ENCODE data around the gene UBAC2.
"Not testable (repeated sequence)": the region's sequence is repeated elsewhere in the genome, so short reads cannot be mapped to it uniquely, and the experiment has no call there.

Gene UBAC2

DNA sequence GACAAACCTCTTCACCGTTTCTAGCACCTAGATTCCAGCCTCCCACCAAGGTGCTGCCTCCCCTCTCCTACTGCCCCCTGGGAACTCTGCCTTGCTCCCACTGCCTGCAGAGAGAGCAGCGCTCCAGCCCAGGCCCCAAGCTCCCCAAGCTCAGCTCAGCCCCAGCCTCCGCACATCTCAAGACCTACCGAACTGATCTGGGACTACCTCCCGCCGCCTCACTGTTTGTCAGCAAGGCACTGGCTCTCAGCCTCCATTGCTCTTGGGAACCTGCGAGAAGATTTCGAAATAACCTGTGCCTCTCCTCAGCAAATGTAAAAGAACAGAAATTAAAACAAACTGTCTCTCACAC lies 198.9 kb downstream of the UBAC2 start:
- DNase-seq: no peak

GRCh38 chr13:99403458-99403971 lies 202.9 kb downstream of the UBAC2 start:
- no peak for DNase-seq

- no peak for DNase-seq
These were observed 203.5 kb downstream of the UBAC2 start for GRCh38 chr13:99404005-99404755.

GRCh38 chr13:99405966-99406365 lies 205.3 kb downstream of the UBAC2 start:
- no peak for DNase-seq

DNA sequence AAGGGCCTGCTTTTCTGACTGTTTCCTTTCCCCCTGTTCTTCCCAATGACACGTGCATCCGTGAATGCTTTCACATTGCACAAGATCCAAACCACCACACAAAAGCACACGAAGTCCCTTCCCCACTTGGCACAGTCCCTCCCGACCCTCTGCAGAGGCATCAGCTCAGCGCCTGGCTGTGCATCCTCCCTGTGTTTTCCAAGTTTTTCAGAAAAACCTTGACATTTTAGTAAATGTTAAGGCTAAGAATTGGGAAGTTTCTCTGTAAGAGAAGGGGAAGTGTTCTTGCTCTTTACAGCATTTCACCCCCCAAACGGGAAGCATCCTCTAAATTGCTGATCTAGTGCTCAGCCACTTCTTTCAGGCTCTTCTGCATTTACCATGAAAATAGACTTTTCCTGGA lies 206.1 kb downstream of the UBAC2 start:
- DNase-seq: no peak

GRCh38 chr13:99407906-99408702 lies 207.4 kb downstream of the UBAC2 start:
- DNase-seq: no peak

DNA sequence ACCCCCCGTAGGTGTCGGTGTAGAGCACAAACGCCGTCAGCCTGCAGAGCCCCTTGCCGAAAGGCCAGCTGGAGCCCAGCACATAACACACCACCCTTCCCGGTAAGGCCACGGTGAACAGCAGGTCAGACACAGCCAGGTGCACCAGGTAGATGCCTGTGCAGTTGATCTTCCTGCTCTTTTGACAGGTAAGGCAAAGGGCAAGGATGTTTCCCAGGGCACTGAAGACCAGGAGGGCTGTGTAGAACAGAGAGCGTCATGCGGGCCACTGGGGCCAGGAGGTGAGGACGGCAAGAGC lies 208.0 kb downstream of the UBAC2 start:
- DNase-seq: no peak

DNA sequence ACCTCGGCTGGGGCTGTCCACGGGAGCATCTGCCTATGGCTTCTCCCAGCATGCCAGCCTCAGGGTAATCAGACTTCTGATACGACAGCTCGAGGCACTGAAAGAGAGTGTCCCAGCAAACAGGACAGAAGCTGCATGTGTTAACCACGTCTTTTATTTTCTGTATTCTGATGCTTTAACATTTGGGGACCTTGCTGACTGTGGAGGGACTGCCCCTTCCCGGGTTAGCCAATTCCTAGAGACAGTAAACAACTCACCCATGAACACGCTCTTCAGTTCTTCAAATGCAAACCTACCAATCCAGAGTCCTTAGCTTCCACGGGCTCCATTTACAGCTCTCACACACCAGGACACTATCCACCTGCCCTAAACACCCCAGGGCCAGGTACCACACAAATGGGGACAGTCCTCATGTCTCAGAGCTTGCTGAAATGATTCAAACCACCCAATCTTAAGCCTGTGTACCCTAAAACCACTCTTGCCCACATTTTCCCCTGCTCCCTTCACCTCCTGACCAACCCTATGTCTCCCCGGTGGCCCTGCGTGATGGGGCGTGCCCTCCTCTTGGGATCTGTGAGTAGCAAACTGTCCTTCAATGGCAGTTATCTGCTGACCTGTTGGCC lies 208.9 kb downstream of the UBAC2 start:
- DNase-seq: not testable (repeated sequence)

- not testable (repeated sequence) for DNase-seq
These were observed 210.2 kb downstream of the UBAC2 start for GRCh38 chr13:99410646-99411475.

- no peak for DNase-seq
These were observed 212.2 kb downstream of the UBAC2 start for GRCh38 chr13:99412856-99413255.

GRCh38 chr13:99414048-99414995 lies 213.7 kb downstream of the UBAC2 start:
- DNase-seq: no peak

DNA sequence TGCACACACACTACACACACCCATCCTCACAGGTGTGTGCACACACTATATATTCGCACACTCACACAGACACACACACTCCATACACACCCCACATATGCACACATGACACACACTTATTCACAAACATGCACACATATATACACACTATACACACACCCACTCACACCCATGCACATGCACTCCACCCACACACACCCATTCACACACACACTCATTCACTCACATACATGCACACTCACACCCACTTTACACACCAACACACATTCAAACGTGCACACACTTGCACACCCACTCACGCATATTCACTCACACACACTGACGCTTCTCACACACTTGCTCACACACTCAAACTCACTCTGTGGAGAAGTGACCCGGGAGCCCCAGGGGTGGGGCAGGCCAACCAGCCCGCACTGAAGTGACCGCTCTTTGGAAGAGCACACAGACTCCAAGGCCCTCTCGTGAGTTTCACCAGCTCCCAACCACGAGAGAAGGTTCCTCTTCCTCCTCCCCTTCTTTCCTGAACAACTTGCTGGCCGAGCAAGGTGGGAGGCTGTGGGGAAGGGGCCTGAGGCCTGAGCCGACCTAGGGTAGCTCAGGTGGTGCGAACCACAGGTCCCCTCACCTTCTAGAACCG lies 214.5 kb downstream of the UBAC2 start:
- no peak for DNase-seq

- no peak for DNase-seq
These were observed 215.2 kb downstream of the UBAC2 start for GRCh38 chr13:99415851-99416331.

DNA sequence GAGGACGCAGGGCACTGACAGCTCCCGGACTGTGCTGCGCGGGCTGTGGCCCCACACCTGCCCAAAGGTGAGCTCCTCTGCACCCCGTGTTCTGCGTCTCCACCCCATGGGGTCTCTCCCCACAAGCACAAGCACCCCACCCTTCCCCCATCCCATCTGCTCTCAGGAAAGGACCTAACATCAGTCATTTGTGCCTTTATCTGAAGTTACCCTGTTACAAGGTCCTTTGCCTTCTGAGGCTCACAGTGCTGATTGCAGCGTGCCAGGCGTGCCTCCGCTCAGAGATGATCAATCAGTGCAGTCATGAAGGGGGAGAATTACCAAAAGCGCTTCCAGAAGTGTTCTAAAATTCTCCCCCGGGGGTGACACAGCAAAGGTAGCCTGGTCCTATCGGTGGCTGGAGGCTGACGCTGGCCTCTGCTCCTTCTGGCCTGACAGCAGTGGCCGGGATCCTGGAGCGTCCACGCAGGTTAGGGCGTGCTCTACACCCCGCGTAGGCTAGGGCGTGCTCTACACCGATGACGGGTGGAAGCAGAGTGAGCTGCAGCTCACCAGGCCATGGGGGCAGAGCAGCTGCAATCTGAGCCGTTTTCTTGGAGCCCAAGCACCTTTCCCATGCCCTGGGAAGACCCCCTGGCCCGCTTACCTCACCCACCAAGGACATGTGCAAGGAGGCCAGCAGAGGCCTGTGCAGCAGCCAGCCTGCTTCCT lies 215.9 kb downstream of the UBAC2 start:
- DNase-seq: no peak

- DNase-seq: no peak
These were observed 216.8 kb downstream of the UBAC2 start for GRCh38 chr13:99417201-99418102.

DNA sequence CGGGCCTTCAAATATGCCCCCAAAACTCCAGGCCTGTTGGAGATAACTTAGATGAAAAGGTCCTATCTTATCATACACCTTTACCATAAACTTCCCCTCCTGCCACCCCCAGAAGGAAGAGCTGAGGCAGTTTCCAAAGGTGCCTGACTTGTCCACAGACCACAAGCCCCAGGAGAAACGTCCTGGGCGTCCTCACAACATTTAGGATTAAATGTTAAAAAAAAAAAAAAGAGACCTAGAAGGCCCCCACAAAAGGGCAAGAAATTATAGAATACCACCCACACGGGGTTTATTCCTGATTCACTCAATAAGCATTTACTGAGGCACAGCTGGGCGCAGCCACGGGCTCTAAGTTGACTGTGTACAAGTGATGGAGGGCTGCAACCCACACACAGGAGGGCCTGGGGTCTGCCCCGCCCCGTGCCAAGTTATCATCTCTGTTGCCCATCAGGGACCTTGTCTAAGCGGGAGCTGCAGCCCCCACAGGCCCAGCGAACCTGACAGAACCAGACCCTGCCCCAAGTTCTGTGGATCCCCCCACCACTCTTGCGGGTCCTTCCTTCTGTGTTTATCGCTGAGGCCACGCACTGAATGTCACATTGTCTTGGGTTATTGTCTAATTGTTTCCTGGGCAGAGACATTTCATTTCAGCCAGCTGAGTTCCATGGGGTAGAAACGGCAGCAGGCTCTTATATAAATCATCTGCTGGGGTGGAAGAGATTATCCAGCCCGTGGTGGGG lies 217.6 kb downstream of the UBAC2 start:
- DNase-seq: no peak

- DNase-seq: no peak
These were observed 218.1 kb downstream of the UBAC2 start for GRCh38 chr13:99418843-99419140.

DNA sequence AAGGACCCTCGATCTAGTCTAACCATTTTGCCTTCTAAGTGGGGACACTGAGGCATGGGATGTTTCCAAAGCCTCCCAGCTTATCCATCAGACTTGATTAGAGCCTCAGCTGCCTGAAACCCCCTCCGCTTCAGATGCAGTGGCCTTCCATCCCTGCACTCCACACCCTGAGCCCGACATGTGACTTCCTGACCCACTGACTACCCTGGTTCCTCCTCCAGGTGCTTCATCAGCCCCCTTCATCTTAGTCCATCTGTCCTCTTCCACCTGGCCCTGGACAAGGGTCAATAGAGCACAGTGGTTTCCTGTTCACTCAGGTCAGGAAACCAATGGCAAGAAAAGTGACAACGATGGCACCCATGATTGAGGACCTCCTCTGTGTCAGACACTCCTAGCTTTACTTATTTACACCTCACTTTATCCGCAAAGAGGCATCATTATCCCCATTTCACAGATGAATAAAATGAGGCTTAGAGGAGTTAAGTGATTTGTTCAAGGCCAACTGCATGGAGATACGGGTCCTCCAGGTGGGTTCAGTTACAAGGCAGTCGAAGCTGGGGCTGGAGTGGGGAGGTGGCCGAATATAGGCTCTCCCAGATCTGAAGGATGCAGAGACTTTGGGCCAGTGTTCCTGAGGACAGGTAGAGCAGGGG lies 219.1 kb downstream of the UBAC2 start:
- no peak for DNase-seq
